Activated CD8-positive, alpha-beta T cell treated with anti-CD3 and anti-CD28 coated beads for 36 hours (primary cell): ENCODE data around the gene NBAS. TPM values are rescaled to one million over a fixed set of nuclear protein-coding genes. Genes with fewer than 3 reads are reported as not detected.

ENCODE experiments used
- ATAC-seq: fragments of 200-7000 bp; cut with Tn5 transposase; one replicate; pipeline ENCODE4 v1.10.0; 2021; ENCODE audit warnings: mild to moderate bottlenecking, moderate library complexity
- CTCF ChIA-PET: fragments of 350-600 bp; sonication (Branson Sonifier 250); formaldehyde crosslinking; loops from one replicate; lab custom pipeline; 2021; ENCODE audit warnings: antibody characterized with exemption; lab: Charles Lee
- POLR2A ChIA-PET: fragments of 350-600 bp; sonication (Branson Sonifier 250); formaldehyde crosslinking; loops from one replicate; lab custom pipeline; 2021; ENCODE audit warnings: antibody characterized with exemption; lab: Charles Lee
- DNase-seq: peaks from one replicate; pipeline ENCODE4 v3.0.0-alpha.2; 2020
- H3K27ac Mint-ChIP-seq: one replicate; pipeline ENCODE4 v1.8.0; 2021; ENCODE audit warnings: mild to moderate bottlenecking, mixed read lengths
- H3K27me3 Mint-ChIP-seq: one replicate; pipeline ENCODE4 v1.8.0; 2021; ENCODE audit warnings: mixed read lengths
- H3K36me3 Mint-ChIP-seq: one replicate; pipeline ENCODE4 v1.8.0; 2021; ENCODE audit warnings: low read depth, mixed read lengths
- H3K4me1 Mint-ChIP-seq: one replicate; pipeline ENCODE4 v1.8.0; 2021; ENCODE audit warnings: low read depth, mixed read lengths
- H3K4me3 Mint-ChIP-seq: one replicate; pipeline ENCODE4 v1.8.0; 2021; ENCODE audit warnings: mild to moderate bottlenecking, moderate library complexity, mixed read lengths
- H3K9me3 Mint-ChIP-seq: one replicate; pipeline ENCODE4 v1.8.0; 2021; ENCODE audit warnings: mixed read lengths
- CTCF ChIP-seq: fragments of 200-600 bp; IDR thresholded peaks from one replicate; pipeline ENCODE4 v1.8.0; 2022; ENCODE audit warnings: antibody characterized with exemption, mild to moderate bottlenecking
- intact Hi-C: fragments of 100-400 bp; cut with micrococcal nuclease; formaldehyde crosslinking; loops from one replicate; pipeline ENCODE4 v1.10.0; 2022
- total RNA-seq, 2 experiments: library from RNA; stranded (reverse); gene quantifications; one replicate each; pipeline ENCODE4 v1.2.3, GENCODE V29; 2021

NBAS gene
- total RNA-seq, 2 experiments from 2014 or later = 40.9 to 41.9 TPM

GRCh38 chr2:15241929-15242328 is 319.2 kb downstream of the NBAS start:
- TF ChIP-seq CTCF = no peak
- peaks cover 12% of the 10 kb centered on the region for H3K4me1 Mint-ChIP-seq
- DNase-seq = no peak
- H3K36me3 Mint-ChIP-seq = peaks cover 25% of the 10 kb centered on the region
- ATAC-seq = no peak
- CTCF ChIA-PET = interaction anchor here (0.7 kb wide), 1 partner anchor 304 kb away, joined by 4 read pairs; no protein-coding TSS in a partner anchor
- intact Hi-C loops = no loop called here
- no peaks in the 10 kb centered on the region for H3K27me3 Mint-ChIP-seq
- H3K9me3 Mint-ChIP-seq = no peaks in the 10 kb centered on the region
- H3K27ac Mint-ChIP-seq = no peak overlapping the region
- POLR2A ChIA-PET = no interaction called here
- no peak overlapping the region for H3K4me3 Mint-ChIP-seq

GRCh38 chr2:15241201-15241600 is 319.9 kb downstream of the NBAS start:
- CTCF ChIA-PET = interaction anchor here (0.8 kb wide), 1 partner anchor 19 kb away, joined by 3 read pairs; no protein-coding TSS in a partner anchor
- Mint-ChIP-seq H3K36me3 (peaks cover 21% of the 10 kb centered on the region), H3K4me1 (peaks cover 12% of the 10 kb centered on the region), H3K27me3 (no peaks in the 10 kb centered on the region), H3K4me3 (no peak overlapping the region), H3K9me3 (no peaks in the 10 kb centered on the region), H3K27ac (no peak overlapping the region)
- ATAC-seq (no peak), DNase-seq (no peak)
- POLR2A ChIA-PET = no interaction called here
- intact Hi-C loops = no loop called here
- no peak for TF ChIP-seq CTCF

- DNase-seq (no peak), ATAC-seq (no peak)
- no peak for TF ChIP-seq CTCF
- H3K4me3 Mint-ChIP-seq = no peak overlapping the region
- peaks cover 11% of the 10 kb centered on the region for H3K36me3 Mint-ChIP-seq
- POLR2A ChIA-PET = no interaction called here
- peaks cover 1% of the 10 kb centered on the region for H3K4me1 Mint-ChIP-seq
- intact Hi-C loops = no loop called here
- CTCF ChIA-PET = no interaction called here
- H3K27ac Mint-ChIP-seq = no peak overlapping the region
- no peaks in the 10 kb centered on the region for H3K9me3 Mint-ChIP-seq
- H3K27me3 Mint-ChIP-seq = no peaks in the 10 kb centered on the region
Measured at GRCh38 chr2:15238028-15238427, 323.1 kb downstream of the NBAS start.

GRCh38 chr2:15230599-15231192 is 330.4 kb downstream of the NBAS start:
- DNase-seq = no peak
- no peak overlapping the region for H3K27ac Mint-ChIP-seq
- H3K27me3 Mint-ChIP-seq = no peaks in the 10 kb centered on the region
- intact Hi-C loops = no loop called here
- H3K4me1 Mint-ChIP-seq = no peaks in the 10 kb centered on the region
- ChIA-PET CTCF (no interaction called here), POLR2A (no interaction called here)
- no peak for TF ChIP-seq CTCF
- H3K36me3 Mint-ChIP-seq = peaks cover 25% of the 10 kb centered on the region
- no peak for ATAC-seq
- H3K9me3 Mint-ChIP-seq = no peaks in the 10 kb centered on the region
- no peak overlapping the region for H3K4me3 Mint-ChIP-seq

- intact Hi-C loops = no loop called here
- no peak overlapping the region for H3K4me3 Mint-ChIP-seq
- no peaks in the 10 kb centered on the region for H3K4me1 Mint-ChIP-seq
- ChIA-PET POLR2A (no interaction called here), CTCF (no interaction called here)
- H3K27me3 Mint-ChIP-seq = no peaks in the 10 kb centered on the region
- no peak for TF ChIP-seq CTCF
- DNase-seq (no peak), ATAC-seq (no peak)
- H3K36me3 Mint-ChIP-seq = peaks cover 28% of the 10 kb centered on the region
- no peak overlapping the region for H3K27ac Mint-ChIP-seq
- H3K9me3 Mint-ChIP-seq = no peaks in the 10 kb centered on the region
Measured at GRCh38 chr2:15226661-15227060, 334.5 kb downstream of the NBAS start.
